ENCODE measurements around the gene ZNF648. TPM values are rescaled to one million over a fixed set of nuclear protein-coding genes. Genes with fewer than 3 reads are reported as not detected.

The ZNF648 gene
- total and polyA plus RNA-seq, 10 of the 15 experiments (the other 5 are each of a cell fraction or from before 2014, with no cell fraction given), result 0.05 TPM; not detected in 9

- H3K4me3 ChIP-seq, result no peak overlapping the region
- no peaks in the 10 kb centered on the region for H3K36me3 ChIP-seq (ENCODE audit: control insufficient read depth in 2 of 2, insufficient read depth in 2 of 2, low read length in 1 of 2)
- no peaks in the 10 kb centered on the region for H3K79me2 ChIP-seq (ENCODE audit: control insufficient read depth, insufficient read depth, low read length)
- 57% methylated on average over 2 of the region's 2 CpGs for WGBS (ENCODE audit: insufficient coverage, insufficient replicate concordance, low lambda C conversion rate, missing lambda C conversion rate)
- no peak overlapping the region for H3K27ac ChIP-seq (ENCODE audit: control insufficient read depth, insufficient read depth)
- in situ Hi-C loops (cut with MboI) (loop anchor here (5.0 kb wide), 1 partner anchor 310 kb away; no protein-coding TSS in a partner anchor), intact Hi-C loops (cut with micrococcal nuclease; ENCODE audit: unreplicated experiment) (loop anchor here (5.0 kb wide), 2 partner anchors 510 to 695 kb away; no protein-coding TSS in a partner anchor)
- H3K4me1 ChIP-seq (ENCODE audit: control insufficient read depth, insufficient read depth, low read length), result no peaks in the 10 kb centered on the region
- ATAC-seq (no peak), FAIRE-seq (no peak), DNase-seq (ENCODE audit: low read depth, low spot score) (no peak)
- no peaks in the 10 kb centered on the region for H3K9me3 ChIP-seq (replicated peaks; ENCODE audit: control insufficient read depth, insufficient read depth, low read length)
- TF ChIP-seq PKNOX1 (IDR thresholded peaks at IDR 0.05) (no peak), ZBTB4 (CRISPR knock-in tag; IDR thresholded peaks at IDR 0.05) (no peak), ZBTB11 (CRISPR knock-in tag; IDR thresholded peaks at IDR 0.05) (no peak), TCF3 (IDR thresholded peaks at IDR 0.05; ENCODE audit: borderline replicate concordance, insufficient read depth, low read depth, low read length) (no peak), ZNF217 (IDR thresholded peaks at IDR 0.05) (no peak), FOS (IDR thresholded peaks at IDR 0.05; ENCODE audit: borderline replicate concordance, extremely low read depth, insufficient read length) (no peak)
- no peak overlapping the region for H3K4me2 ChIP-seq (ENCODE audit: control insufficient read depth, insufficient read depth)
- ChIA-PET CTCF (interaction anchor here (0.5 to 6.0 kb wide), 7 partner anchors 9 to 508 kb away, joined by 3 to 64 read pairs (median 3); no protein-coding TSS in a partner anchor), SMC1A (ENCODE audit: uncharacterized antibody, unreplicated experiment) (interaction anchor here (0.9 to 1.8 kb wide), 5 partner anchors 56 to 508 kb away, joined by 3 to 8 read pairs (median 3); no protein-coding TSS in a partner anchor), RAD21 (ENCODE audit: unreplicated experiment) (interaction anchor here (0.8 to 1.7 kb wide), 2 partner anchors 57 to 309 kb away, joined by 3 read pairs; no protein-coding TSS in a partner anchor), POLR2A (no interaction called here)
- H4K20me1 ChIP-seq (ENCODE audit: control insufficient read depth, insufficient read depth), result no peaks in the 10 kb centered on the region
- BruUV-seq (replicated peaks), result no TSS peak
- no peak overlapping the region for H2AFZ ChIP-seq (ENCODE audit: control insufficient read depth, low read depth, low read length)
- no peak overlapping the region for H3K9ac ChIP-seq (ENCODE audit: control insufficient read depth, insufficient read depth, low read length)
- no peaks in the 10 kb centered on the region; a peak in 2 of 4 replicates for H3K27me3 ChIP-seq (replicated peaks in 1 of 2; ENCODE audit: control insufficient read depth in 2 of 2, insufficient read depth in 2 of 2, low read length in 1 of 2)
These were observed 25.8 kb upstream of the ZNF648 start for GRCh38 chr1:182087304-182087703.

Measured in GM12878 (cell line).